Measurements from ENCODE around the gene RAPGEF4.

GRCh38 chr2:172938713-172939375, 203.2 kb downstream of the RAPGEF4 start:
- TF ChIP-seq POLR2A (IDR thresholded peaks at IDR 0.05) (no peak), CTCF (IDR thresholded peaks at IDR 0.05) (no peak)
